GM23338 (cell line): ENCODE measurements around the gene SHANK2. TPM values are rescaled to one million over a fixed set of nuclear protein-coding genes. Genes with fewer than 3 reads are reported as not detected.

Experiments used
- ATAC-seq: fragments of 200-7000 bp; cut with Tn5 transposase; 3 replicates; pipeline ENCODE4 v1.9.1; 2020
- DNase-seq: peaks from one replicate; pipeline ENCODE4 v3.0.0-alpha.2; 2015; ENCODE audit warnings: low spot score
- H2AFZ ChIP-seq: fragments of 200-600 bp; sonication (generic); 2 replicates; pipeline ENCODE4 v1.8.0; 2016; ENCODE audit warnings: antibody characterized with exemption, mild to moderate bottlenecking, moderate library complexity
- H3F3A ChIP-seq: fragments of 200-600 bp; sonication (generic); replicated peaks from 2 replicates; pipeline ENCODE4 v1.8.0; 2017; ENCODE audit warnings: antibody characterized with exemption, mixed run types, low read depth
- H3K27ac ChIP-seq: fragments of 200-600 bp; sonication (generic); 2 replicates; pipeline ENCODE4 v1.6.1; 2016; ENCODE audit warnings: low read depth
- H3K27me3 ChIP-seq: fragments of 200-600 bp; sonication (generic); 2 replicates; pipeline ENCODE4 v1.8.0; 2016; ENCODE audit warnings: mild to moderate bottlenecking, mixed run types, moderate library complexity; ENCODE audit not compliant: insufficient read depth
- H3K36me3 ChIP-seq: fragments of 200-600 bp; sonication (generic); 2 replicates; pipeline ENCODE4 v1.8.0; 2016; ENCODE audit warnings: mild to moderate bottlenecking; ENCODE audit not compliant: insufficient read depth
- H3K4me1 ChIP-seq: fragments of 200-600 bp; sonication (generic); 2 replicates; pipeline ENCODE4 v1.8.0; 2016; ENCODE audit warnings: mild to moderate bottlenecking, moderate library complexity; ENCODE audit not compliant: insufficient read depth
- H3K4me2 ChIP-seq: fragments of 200-600 bp; sonication (generic); 2 replicates; pipeline ENCODE4 v1.7.1; 2017; ENCODE audit warnings: mixed run types
- H3K4me3 ChIP-seq: fragments of 200-600 bp; sonication (generic); 2 replicates; pipeline ENCODE4 v1.6.1; 2016; ENCODE audit warnings: mixed run types
- H3K79me2 ChIP-seq: fragments of 200-600 bp; sonication (generic); replicated peaks from 2 replicates; pipeline ENCODE4 v1.8.0; 2017; ENCODE audit warnings: mild to moderate bottlenecking; ENCODE audit not compliant: insufficient read depth
- H3K9me2 ChIP-seq: fragments of 200-600 bp; sonication (generic); 2 replicates; pipeline ENCODE4 v1.8.0; 2017; ENCODE audit not compliant: insufficient read depth
- H4K20me1 ChIP-seq: fragments of 200-600 bp; sonication (generic); replicated peaks from 2 replicates; pipeline ENCODE4 v1.8.0; 2017; ENCODE audit warnings: mild to moderate bottlenecking; ENCODE audit not compliant: insufficient read depth
- H3K27ac Mint-ChIP-seq: 2 replicates; pipeline ENCODE4 v1.8.0; 2020; ENCODE audit warnings: inconsistent platforms, mild to moderate bottlenecking, moderate library complexity, mixed read lengths
- H3K27me3 Mint-ChIP-seq: 3 replicates; pipeline ENCODE4 v1.8.0; 2022; ENCODE audit warnings: low read depth, mild to moderate bottlenecking, moderate library complexity, mixed read lengths, inconsistent platforms; ENCODE audit not compliant: insufficient read depth, poor library complexity
- H3K36me3 Mint-ChIP-seq: 3 replicates; pipeline ENCODE4 v1.8.0; 2021; ENCODE audit warnings: low read depth, mild to moderate bottlenecking, inconsistent platforms, moderate library complexity, mixed read lengths
- H3K4me1 Mint-ChIP-seq: 3 replicates; pipeline ENCODE4 v1.8.0; 2020; ENCODE audit warnings: mild to moderate bottlenecking, inconsistent platforms, mixed read lengths
- H3K4me3 Mint-ChIP-seq: 3 replicates; pipeline ENCODE4 v1.8.0; 2021; ENCODE audit warnings: moderate library complexity, mild to moderate bottlenecking, inconsistent platforms, mixed read lengths
- H3K9me3 Mint-ChIP-seq: 3 replicates; pipeline ENCODE4 v1.8.0; 2020; ENCODE audit warnings: moderate library complexity, mild to moderate bottlenecking, inconsistent platforms, mixed read lengths
- CREB1 ChIP-seq: fragments of 250-450 bp; sonication (Bioruptor Pico); IDR thresholded peaks from 2 replicates; pipeline ENCODE4 v1.5.0; 2020; ENCODE audit warnings: low read depth, mild to moderate bottlenecking, moderate library complexity
- EZH2 ChIP-seq: fragments of 200-600 bp; sonication (generic); IDR thresholded peaks from one replicate; pipeline ENCODE4 v1.8.0; 2017; ENCODE audit warnings: antibody characterized with exemption, mild to moderate bottlenecking, low read depth; ENCODE audit not compliant: unreplicated experiment
- EZH2phosphoT487 ChIP-seq: fragments of 200-600 bp; sonication (generic); IDR thresholded peaks from one replicate; pipeline ENCODE4 v1.8.1; 2018; ENCODE audit warnings: antibody characterized with exemption; ENCODE audit not compliant: unreplicated experiment
- JUNB ChIP-seq: IDR thresholded peaks from one replicate; pipeline ENCODE4 v1.6.1; 2016; ENCODE audit warnings: antibody characterized with exemption; ENCODE audit not compliant: unreplicated experiment
- NANOG ChIP-seq: IDR thresholded peaks from 2 replicates; pipeline ENCODE4 v1.6.1; 2016; ENCODE audit warnings: antibody characterized with exemption, borderline replicate concordance
- POLR2AphosphoS5 ChIP-seq: IDR thresholded peaks from 2 replicates; pipeline ENCODE4 v1.6.1; 2016; ENCODE audit warnings: antibody characterized with exemption, low read depth
- STAT1 ChIP-seq: IDR thresholded peaks from one replicate; pipeline ENCODE4 v1.6.1; 2016; ENCODE audit warnings: antibody characterized with exemption; ENCODE audit not compliant: unreplicated experiment
- ZNF114 ChIP-seq: fragments of 250-450 bp; sonication (Bioruptor Pico); IDR thresholded peaks from 2 replicates; pipeline ENCODE4 v1.5.0; 2020; ENCODE audit warnings: mild to moderate bottlenecking, moderate library complexity
- ZNF331 ChIP-seq: fragments of 250-450 bp; sonication (Bioruptor Pico); IDR thresholded peaks from 2 replicates; pipeline ENCODE4 v1.5.0; 2020; ENCODE audit warnings: low read depth, mild to moderate bottlenecking, moderate library complexity
- polyA plus RNA-seq: library from polyadenylated mRNA; unstranded; fragments of >200 nt; fragmentation: Nextera tagmentation; extraction: Ambion mirVana; gene quantifications from 2 replicates; pipeline ENCODE4 v1.2.1, GENCODE V29; 2016
- total RNA-seq: library from RNA; depleted of rRNA; stranded (reverse); fragments of >200 nt; shearing (Covaris generic); gene quantifications from 2 replicates; pipeline ENCODE4 v1.2.3, GENCODE V29; 2014
- TF ChIP-seq, protein P1 (sequence below), 2 experiments: fragments of 200-600 bp in 1 of 2; sonication (generic) in 1 of 2; conservative IDR thresholded peaks; 2 replicates each; pipeline versions ENCODE4 v1.5.1 to v1.6.1; 2016 to 2017; ENCODE audit warnings: antibody characterized with exemption in 2 of 2, low read depth in 2 of 2, mild to moderate bottlenecking in 2 of 2, moderate library complexity in 1 of 2
- TF ChIP-seq, protein P2 (sequence below): IDR thresholded peaks from one replicate; pipeline ENCODE4 v1.6.1; 2018; ENCODE audit warnings: antibody characterized with exemption; ENCODE audit not compliant: unreplicated experiment
- TF ChIP-seq, protein P3 (sequence below): IDR thresholded peaks from 2 replicates; pipeline ENCODE4 v1.6.1; 2016; ENCODE audit warnings: antibody characterized with exemption
- TF ChIP-seq, protein P4 (sequence below): fragments of 250-450 bp; sonication (Bioruptor Pico); IDR thresholded peaks from 2 replicates; pipeline ENCODE4 v1.5.0; 2020; ENCODE audit warnings: mild to moderate bottlenecking, moderate library complexity

SHANK2 gene
- total and polyA plus RNA-seq, 2 experiments from 2014 or later, result 22.0 to 81.4 TPM

DNA sequence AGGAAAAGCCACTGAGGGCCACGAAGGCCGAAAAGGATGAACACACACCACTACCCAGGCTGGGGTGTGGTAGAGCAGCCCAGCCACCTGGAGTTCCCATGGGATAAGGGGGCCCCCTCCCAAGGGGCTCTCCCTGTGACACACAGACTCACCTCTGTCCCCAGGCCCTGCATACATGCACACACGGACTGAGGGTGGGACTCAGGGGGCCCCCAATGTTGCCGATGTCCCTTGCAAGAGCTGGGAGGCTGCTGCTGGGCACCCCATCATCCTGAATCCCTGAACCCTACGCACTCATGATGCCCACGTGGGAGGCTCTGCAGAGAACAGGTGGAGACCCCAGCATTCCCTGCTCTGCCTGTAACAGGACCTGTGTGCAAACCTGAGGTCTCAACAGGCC is 14.5 kb downstream of the SHANK2 start:
- Histone ChIP-seq H3K79me2 (peaks cover 97% of the 10 kb centered on the region), H3K4me2 (no peak overlapping the region), H3K4me1 (peaks cover 33% of the 10 kb centered on the region), H3K27me3 (no peaks in the 10 kb centered on the region), H3K9me2 (no peaks in the 10 kb centered on the region), H3K27ac (no peak overlapping the region), H4K20me1 (peaks cover 36% of the 10 kb centered on the region), H3F3A (no peaks in the 10 kb centered on the region; the same call in 1 of the 2 replicates), H3K36me3 (0 out of 2 replicates have a peak, but pooled peaks cover 5% of the 10 kb centered on the region), H2AFZ (no peak overlapping the region), H3K4me3 (no peak overlapping the region)
- DNase-seq, result no peak
- Mint-ChIP-seq H3K4me1 (peaks cover 50% of the 10 kb centered on the region), H3K9me3 (no peaks in the 10 kb centered on the region), H3K27me3 (peaks cover 11% of the 10 kb centered on the region), H3K27ac (no peak overlapping the region), H3K4me3 (no peak overlapping the region), H3K36me3 (peaks cover 59% of the 10 kb centered on the region)
- TF ChIP-seq EZH2phosphoT487 (no peak), STAT1 (no peak), NANOG (no peak), ZNF114 (no peak), CREB1 (CRISPR knock-in tag) (no peak), ZNF331 (CRISPR knock-in tag) (no peak), EZH2 (no peak), JUNB (no peak), POLR2AphosphoS5 (no peak)
- TF ChIP-seq, protein P1, sequence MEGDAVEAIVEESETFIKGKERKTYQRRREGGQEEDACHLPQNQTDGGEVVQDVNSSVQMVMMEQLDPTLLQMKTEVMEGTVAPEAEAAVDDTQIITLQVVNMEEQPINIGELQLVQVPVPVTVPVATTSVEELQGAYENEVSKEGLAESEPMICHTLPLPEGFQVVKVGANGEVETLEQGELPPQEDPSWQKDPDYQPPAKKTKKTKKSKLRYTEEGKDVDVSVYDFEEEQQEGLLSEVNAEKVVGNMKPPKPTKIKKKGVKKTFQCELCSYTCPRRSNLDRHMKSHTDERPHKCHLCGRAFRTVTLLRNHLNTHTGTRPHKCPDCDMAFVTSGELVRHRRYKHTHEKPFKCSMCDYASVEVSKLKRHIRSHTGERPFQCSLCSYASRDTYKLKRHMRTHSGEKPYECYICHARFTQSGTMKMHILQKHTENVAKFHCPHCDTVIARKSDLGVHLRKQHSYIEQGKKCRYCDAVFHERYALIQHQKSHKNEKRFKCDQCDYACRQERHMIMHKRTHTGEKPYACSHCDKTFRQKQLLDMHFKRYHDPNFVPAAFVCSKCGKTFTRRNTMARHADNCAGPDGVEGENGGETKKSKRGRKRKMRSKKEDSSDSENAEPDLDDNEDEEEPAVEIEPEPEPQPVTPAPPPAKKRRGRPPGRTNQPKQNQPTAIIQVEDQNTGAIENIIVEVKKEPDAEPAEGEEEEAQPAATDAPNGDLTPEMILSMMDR (conservative IDR thresholded peaks at IDR 0.05; ENCODE audit: low read depth in 2 of 2), result no peak
- TF ChIP-seq, protein P2, sequence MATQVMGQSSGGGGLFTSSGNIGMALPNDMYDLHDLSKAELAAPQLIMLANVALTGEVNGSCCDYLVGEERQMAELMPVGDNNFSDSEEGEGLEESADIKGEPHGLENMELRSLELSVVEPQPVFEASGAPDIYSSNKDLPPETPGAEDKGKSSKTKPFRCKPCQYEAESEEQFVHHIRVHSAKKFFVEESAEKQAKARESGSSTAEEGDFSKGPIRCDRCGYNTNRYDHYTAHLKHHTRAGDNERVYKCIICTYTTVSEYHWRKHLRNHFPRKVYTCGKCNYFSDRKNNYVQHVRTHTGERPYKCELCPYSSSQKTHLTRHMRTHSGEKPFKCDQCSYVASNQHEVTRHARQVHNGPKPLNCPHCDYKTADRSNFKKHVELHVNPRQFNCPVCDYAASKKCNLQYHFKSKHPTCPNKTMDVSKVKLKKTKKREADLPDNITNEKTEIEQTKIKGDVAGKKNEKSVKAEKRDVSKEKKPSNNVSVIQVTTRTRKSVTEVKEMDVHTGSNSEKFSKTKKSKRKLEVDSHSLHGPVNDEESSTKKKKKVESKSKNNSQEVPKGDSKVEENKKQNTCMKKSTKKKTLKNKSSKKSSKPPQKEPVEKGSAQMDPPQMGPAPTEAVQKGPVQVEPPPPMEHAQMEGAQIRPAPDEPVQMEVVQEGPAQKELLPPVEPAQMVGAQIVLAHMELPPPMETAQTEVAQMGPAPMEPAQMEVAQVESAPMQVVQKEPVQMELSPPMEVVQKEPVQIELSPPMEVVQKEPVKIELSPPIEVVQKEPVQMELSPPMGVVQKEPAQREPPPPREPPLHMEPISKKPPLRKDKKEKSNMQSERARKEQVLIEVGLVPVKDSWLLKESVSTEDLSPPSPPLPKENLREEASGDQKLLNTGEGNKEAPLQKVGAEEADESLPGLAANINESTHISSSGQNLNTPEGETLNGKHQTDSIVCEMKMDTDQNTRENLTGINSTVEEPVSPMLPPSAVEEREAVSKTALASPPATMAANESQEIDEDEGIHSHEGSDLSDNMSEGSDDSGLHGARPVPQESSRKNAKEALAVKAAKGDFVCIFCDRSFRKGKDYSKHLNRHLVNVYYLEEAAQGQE, result no peak
- TF ChIP-seq, protein P3, sequence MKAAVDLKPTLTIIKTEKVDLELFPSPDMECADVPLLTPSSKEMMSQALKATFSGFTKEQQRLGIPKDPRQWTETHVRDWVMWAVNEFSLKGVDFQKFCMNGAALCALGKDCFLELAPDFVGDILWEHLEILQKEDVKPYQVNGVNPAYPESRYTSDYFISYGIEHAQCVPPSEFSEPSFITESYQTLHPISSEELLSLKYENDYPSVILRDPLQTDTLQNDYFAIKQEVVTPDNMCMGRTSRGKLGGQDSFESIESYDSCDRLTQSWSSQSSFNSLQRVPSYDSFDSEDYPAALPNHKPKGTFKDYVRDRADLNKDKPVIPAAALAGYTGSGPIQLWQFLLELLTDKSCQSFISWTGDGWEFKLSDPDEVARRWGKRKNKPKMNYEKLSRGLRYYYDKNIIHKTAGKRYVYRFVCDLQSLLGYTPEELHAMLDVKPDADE, result no peak
- TF ChIP-seq, protein P4, sequence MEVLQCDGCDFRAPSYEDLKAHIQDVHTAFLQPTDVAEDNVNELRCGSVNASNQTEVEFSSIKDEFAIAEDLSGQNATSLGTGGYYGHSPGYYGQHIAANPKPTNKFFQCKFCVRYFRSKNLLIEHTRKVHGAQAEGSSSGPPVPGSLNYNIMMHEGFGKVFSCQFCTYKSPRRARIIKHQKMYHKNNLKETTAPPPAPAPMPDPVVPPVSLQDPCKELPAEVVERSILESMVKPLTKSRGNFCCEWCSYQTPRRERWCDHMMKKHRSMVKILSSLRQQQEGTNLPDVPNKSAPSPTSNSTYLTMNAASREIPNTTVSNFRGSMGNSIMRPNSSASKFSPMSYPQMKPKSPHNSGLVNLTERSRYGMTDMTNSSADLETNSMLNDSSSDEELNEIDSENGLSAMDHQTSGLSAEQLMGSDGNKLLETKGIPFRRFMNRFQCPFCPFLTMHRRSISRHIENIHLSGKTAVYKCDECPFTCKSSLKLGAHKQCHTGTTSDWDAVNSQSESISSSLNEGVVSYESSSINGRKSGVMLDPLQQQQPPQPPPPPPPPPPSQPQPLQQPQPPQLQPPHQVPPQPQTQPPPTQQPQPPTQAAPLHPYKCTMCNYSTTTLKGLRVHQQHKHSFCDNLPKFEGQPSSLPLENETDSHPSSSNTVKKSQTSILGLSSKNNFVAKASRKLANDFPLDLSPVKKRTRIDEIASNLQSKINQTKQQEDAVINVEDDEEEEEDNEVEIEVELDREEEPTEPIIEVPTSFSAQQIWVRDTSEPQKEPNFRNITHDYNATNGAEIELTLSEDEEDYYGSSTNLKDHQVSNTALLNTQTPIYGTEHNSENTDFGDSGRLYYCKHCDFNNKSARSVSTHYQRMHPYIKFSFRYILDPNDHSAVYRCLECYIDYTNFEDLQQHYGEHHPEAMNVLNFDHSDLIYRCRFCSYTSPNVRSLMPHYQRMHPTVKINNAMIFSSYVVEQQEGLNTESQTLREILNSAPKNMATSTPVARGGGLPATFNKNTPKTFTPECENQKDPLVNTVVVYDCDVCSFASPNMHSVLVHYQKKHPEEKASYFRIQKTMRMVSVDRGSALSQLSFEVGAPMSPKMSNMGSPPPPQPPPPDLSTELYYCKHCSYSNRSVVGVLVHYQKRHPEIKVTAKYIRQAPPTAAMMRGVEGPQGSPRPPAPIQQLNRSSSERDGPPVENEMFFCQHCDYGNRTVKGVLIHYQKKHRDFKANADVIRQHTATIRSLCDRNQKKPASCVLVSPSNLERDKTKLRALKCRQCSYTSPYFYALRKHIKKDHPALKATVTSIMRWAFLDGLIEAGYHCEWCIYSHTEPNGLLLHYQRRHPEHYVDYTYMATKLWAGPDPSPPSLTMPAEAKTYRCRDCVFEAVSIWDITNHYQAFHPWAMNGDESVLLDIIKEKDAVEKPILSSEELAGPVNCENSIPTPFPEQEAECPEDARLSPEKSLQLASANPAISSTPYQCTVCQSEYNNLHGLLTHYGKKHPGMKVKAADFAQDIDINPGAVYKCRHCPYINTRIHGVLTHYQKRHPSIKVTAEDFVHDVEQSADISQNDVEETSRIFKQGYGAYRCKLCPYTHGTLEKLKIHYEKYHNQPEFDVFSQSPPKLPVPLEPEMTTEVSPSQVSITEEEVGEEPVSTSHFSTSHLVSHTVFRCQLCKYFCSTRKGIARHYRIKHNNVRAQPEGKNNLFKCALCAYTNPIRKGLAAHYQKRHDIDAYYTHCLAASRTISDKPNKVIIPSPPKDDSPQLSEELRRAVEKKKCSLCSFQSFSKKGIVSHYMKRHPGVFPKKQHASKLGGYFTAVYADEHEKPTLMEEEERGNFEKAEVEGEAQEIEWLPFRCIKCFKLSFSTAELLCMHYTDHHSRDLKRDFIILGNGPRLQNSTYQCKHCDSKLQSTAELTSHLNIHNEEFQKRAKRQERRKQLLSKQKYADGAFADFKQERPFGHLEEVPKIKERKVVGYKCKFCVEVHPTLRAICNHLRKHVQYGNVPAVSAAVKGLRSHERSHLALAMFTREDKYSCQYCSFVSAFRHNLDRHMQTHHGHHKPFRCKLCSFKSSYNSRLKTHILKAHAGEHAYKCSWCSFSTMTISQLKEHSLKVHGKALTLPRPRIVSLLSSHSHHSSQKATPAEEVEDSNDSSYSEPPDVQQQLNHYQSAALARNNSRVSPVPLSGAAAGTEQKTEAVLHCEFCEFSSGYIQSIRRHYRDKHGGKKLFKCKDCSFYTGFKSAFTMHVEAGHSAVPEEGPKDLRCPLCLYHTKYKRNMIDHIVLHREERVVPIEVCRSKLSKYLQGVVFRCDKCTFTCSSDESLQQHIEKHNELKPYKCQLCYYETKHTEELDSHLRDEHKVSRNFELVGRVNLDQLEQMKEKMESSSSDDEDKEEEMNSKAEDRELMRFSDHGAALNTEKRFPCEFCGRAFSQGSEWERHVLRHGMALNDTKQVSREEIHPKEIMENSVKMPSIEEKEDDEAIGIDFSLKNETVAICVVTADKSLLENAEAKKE (CRISPR knock-in tag), result no peak
- ATAC-seq, result no peak
